SK-N-SH (cell line): Measurements from ENCODE around the gene YTHDF1. TPM values are rescaled to one million over a fixed set of nuclear protein-coding genes. Genes with fewer than 3 reads are reported as not detected.

Experiments used
- CTCF ChIA-PET: fragments of 300-600, 350-600 bp; formaldehyde crosslinking; extraction: SDS; loops from one replicate; lab custom pipeline; 2021; lab: Yijun Ruan, JAX
- POLR2A ChIA-PET: fragments of 350-600 bp; sonication (Branson Sonifier 250); formaldehyde crosslinking; extraction: SDS; loops from one replicate; lab custom pipeline; 2020; ENCODE audit warnings: antibody characterized with exemption, inconsistent platforms; lab: Yijun Ruan, JAX
- DNase-seq: peaks from one replicate; pipeline ENCODE4 v3.0.0; 2012
- H2AFZ ChIP-seq: fragments of 200-600 bp; sonication (generic); 2 replicates; pipeline ENCODE4 v1.8.1; 2016; ENCODE audit warnings: antibody characterized with exemption, mild to moderate bottlenecking, low read depth
- H3F3A ChIP-seq: fragments of 200-600 bp; sonication (generic); replicated peaks from 2 replicates; pipeline ENCODE3; 2016; ENCODE audit warnings: antibody characterized with exemption, mild to moderate bottlenecking; ENCODE audit not compliant: insufficient read depth
- H3K27ac ChIP-seq, 2 experiments: fragments of 200-500 bp in 1 of 2; fragments of 200-600 bp in 1 of 2; sonication (Bioruptor generic) in 1 of 2; sonication (generic), shearing (Covaris generic) in 1 of 2; 2 replicates each; pipeline versions ENCODE4 v1.5.1 to v1.6.1; 2014 to 2016; ENCODE audit warnings: low read depth in 2 of 2, inconsistent platforms in 1 of 2, low read length in 1 of 2, mild to moderate bottlenecking in 1 of 2, mixed read lengths in 1 of 2
- H3K27me3 ChIP-seq: fragments of 200-600 bp; sonication (generic), shearing (Covaris generic); 2 replicates; pipeline ENCODE4 v1.6.1; 2016; ENCODE audit warnings: mixed run types; ENCODE audit not compliant: insufficient read depth
- H3K36me3 ChIP-seq, 2 experiments: fragments of 200-500 bp in 1 of 2; fragments of 200-600 bp in 1 of 2; sonication (Bioruptor generic) in 1 of 2; sonication (generic) in 1 of 2; replicated peaks in 1 of 2; 2 replicates each; pipeline versions ENCODE3 to v1.5.1; 2014 to 2016; ENCODE audit warnings: low read length in 1 of 2, mild to moderate bottlenecking in 1 of 2; ENCODE audit not compliant: insufficient read depth in 2 of 2, control insufficient read depth in 1 of 2
- H3K4me1 ChIP-seq, 2 experiments: fragments of 200-500 bp in 1 of 2; fragments of 200-600 bp in 1 of 2; sonication (Bioruptor generic) in 1 of 2; sonication (generic), shearing (Covaris generic) in 1 of 2; 2 replicates each; pipeline versions ENCODE4 v1.5.1 to v1.6.1; 2014 to 2016; ENCODE audit warnings: low read depth in 1 of 2, low read length in 1 of 2, mixed run types in 1 of 2; ENCODE audit not compliant: insufficient read depth in 2 of 2, control insufficient read depth in 1 of 2
- H3K4me2 ChIP-seq: fragments of 200-600 bp; sonication (generic), shearing (Covaris generic); 2 replicates; pipeline ENCODE4 v1.6.1; 2017; ENCODE audit warnings: mixed run types
- H3K4me3 ChIP-seq, 2 experiments: fragments of 200-500 bp in 1 of 2; fragments of 200-600 bp in 1 of 2; sonication (Bioruptor generic) in 1 of 2; sonication (generic), shearing (Covaris generic) in 1 of 2; 2 replicates each; pipeline versions ENCODE4 v1.5.1 to v1.8.1; 2014 to 2016; ENCODE audit warnings: low read depth in 2 of 2, inconsistent platforms in 1 of 2, low read length in 1 of 2, mild to moderate bottlenecking in 1 of 2, mixed read lengths in 1 of 2, moderate library complexity in 1 of 2
- H3K79me2 ChIP-seq: fragments of 200-600 bp; sonication (generic); 2 replicates; pipeline ENCODE4 v1.8.1; 2017; ENCODE audit warnings: mild to moderate bottlenecking; ENCODE audit not compliant: insufficient read depth
- H3K9ac ChIP-seq: fragments of 200-600 bp; sonication (generic); 2 replicates; pipeline ENCODE4 v1.6.1; 2017; ENCODE audit warnings: mixed run types
- H3K9me2 ChIP-seq: fragments of 200-600 bp; sonication (generic); 2 replicates; pipeline ENCODE4 v1.6.1; 2017; ENCODE audit warnings: mixed run types
- H3K9me3 ChIP-seq: fragments of 200-600 bp; sonication (generic); 2 replicates; pipeline ENCODE4 v1.6.1; 2017; ENCODE audit warnings: mixed run types, mild to moderate bottlenecking, moderate library complexity
- H4K20me1 ChIP-seq: fragments of 200-600 bp; sonication (generic); 2 replicates; pipeline ENCODE4 v1.6.1; 2017; ENCODE audit warnings: mild to moderate bottlenecking, mixed run types; ENCODE audit not compliant: insufficient read depth
- FOXJ3 ChIP-seq: sonication (generic); formaldehyde crosslinking; IDR thresholded peaks from 2 replicates; pipeline ENCODE4 v1.5.1; 2020; ENCODE audit warnings: mild to moderate bottlenecking, missing genetic modification reagents
- GABPA ChIP-seq: IDR thresholded peaks from 2 replicates; pipeline ENCODE4 v1.4.0; 2012; ENCODE audit warnings: low read depth, mild to moderate bottlenecking
- IRF3 ChIP-seq: fragments of 150-350 bp; IDR thresholded peaks from 2 replicates; pipeline ENCODE4 v1.6.1; 2016; ENCODE audit warnings: mild to moderate bottlenecking, low read depth, low read length
- JUND ChIP-seq: IDR thresholded peaks from 2 replicates; pipeline ENCODE4 v1.4.0; 2012
- RAD21 ChIP-seq: IDR thresholded peaks from 2 replicates; pipeline ENCODE4 v1.6.1; 2012; ENCODE audit warnings: mild to moderate bottlenecking, low read length
- RCOR1 ChIP-seq: fragments of 150-350 bp; IDR thresholded peaks from 2 replicates; pipeline ENCODE4 v1.6.1; 2017; ENCODE audit warnings: antibody characterized with exemption, low read length
- RFX5 ChIP-seq: IDR thresholded peaks from 2 replicates; pipeline ENCODE4 v1.6.1; 2012; ENCODE audit warnings: mild to moderate bottlenecking, improper control_type of control experiment, low read length
- RXRA ChIP-seq: IDR thresholded peaks from 2 replicates; pipeline ENCODE4 v1.4.0; 2012; ENCODE audit warnings: low read depth, mild to moderate bottlenecking, borderline replicate concordance
- SMC3 ChIP-seq: IDR thresholded peaks from 2 replicates; pipeline ENCODE4 v1.6.1; 2012; ENCODE audit warnings: low read depth, low read length, improper control_type of control experiment
- TAF1 ChIP-seq: IDR thresholded peaks from 2 replicates; pipeline ENCODE4 v1.6.1; 2012; ENCODE audit warnings: low read depth, mild to moderate bottlenecking, low read length, moderate library complexity, borderline replicate concordance
- TEAD4 ChIP-seq: IDR thresholded peaks from 2 replicates; pipeline ENCODE4 v1.4.0; 2012; ENCODE audit warnings: mild to moderate bottlenecking, borderline replicate concordance; ENCODE audit not compliant: insufficient read depth
- USF2 ChIP-seq: fragments of 150-350 bp; IDR thresholded peaks from 2 replicates; pipeline ENCODE4 v1.6.1; 2017; ENCODE audit warnings: antibody characterized with exemption, low read length, low read depth, borderline replicate concordance
- WGBS: methylation state at CpG from one replicate; pipeline ENCODE4 v1.1.6; 2017; ENCODE audit warnings: low lambda C conversion rate; 5-methylcytosine and 5-hydroxymethylcytosine counted together
- polyA plus RNA-seq, 3 experiments: library from polyadenylated mRNA; depleted of rRNA; stranded (reverse); fragments of >200 nt; gene quantifications; 2 replicates each; pipeline ENCODE4 v1.2.3, GENCODE V29; 2012
- TF ChIP-seq, protein P1 (sequence below): IDR thresholded peaks from 2 replicates; pipeline ENCODE4 v1.4.0; 2012; ENCODE audit warnings: low read depth, borderline replicate concordance
- TF ChIP-seq, protein P2 (sequence below): IDR thresholded peaks from 2 replicates; pipeline ENCODE4 v1.6.1; 2012; ENCODE audit warnings: mild to moderate bottlenecking, low read depth, low read length, moderate library complexity
- TF ChIP-seq, protein P3 (sequence below): fragments of 200-600 bp; sonication (generic); IDR thresholded peaks from 2 replicates; pipeline ENCODE4 v1.6.1; 2017; ENCODE audit warnings: antibody characterized with exemption, mild to moderate bottlenecking, moderate library complexity

The YTHDF1 gene
- polyA plus RNA-seq, 1 of the 3 experiments (the other 2 are of a cell fraction): 17.0 TPM

- WGBS: 26% methylated on average over 7 of the region's 8 CpGs
Measured at GRCh38 chr20:63182425-63182824, 33.5 kb downstream of the YTHDF1 start.

More at GRCh38 chr20:63182425-63182824, 33.5 kb downstream of the YTHDF1 start:
- peaks cover 16% of the 10 kb centered on the region for H3K27me3 ChIP-seq
- H3K36me3 ChIP-seq: no peaks in the 10 kb centered on the region
- no peaks in the 10 kb centered on the region for H3K9me3 ChIP-seq
- H3K4me1 ChIP-seq: no peaks in the 10 kb centered on the region; a peak in 1 of 4 replicates
- TF ChIP-seq IRF3: no peak
- TF ChIP-seq, protein P1, sequence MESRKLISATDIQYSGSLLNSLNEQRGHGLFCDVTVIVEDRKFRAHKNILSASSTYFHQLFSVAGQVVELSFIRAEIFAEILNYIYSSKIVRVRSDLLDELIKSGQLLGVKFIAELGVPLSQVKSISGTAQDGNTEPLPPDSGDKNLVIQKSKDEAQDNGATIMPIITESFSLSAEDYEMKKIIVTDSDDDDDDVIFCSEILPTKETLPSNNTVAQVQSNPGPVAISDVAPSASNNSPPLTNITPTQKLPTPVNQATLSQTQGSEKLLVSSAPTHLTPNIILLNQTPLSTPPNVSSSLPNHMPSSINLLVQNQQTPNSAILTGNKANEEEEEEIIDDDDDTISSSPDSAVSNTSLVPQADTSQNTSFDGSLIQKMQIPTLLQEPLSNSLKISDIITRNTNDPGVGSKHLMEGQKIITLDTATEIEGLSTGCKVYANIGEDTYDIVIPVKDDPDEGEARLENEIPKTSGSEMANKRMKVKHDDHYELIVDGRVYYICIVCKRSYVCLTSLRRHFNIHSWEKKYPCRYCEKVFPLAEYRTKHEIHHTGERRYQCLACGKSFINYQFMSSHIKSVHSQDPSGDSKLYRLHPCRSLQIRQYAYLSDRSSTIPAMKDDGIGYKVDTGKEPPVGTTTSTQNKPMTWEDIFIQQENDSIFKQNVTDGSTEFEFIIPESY: no peak
- no peak for TF ChIP-seq USF2
- no peak for TF ChIP-seq FOXJ3 (CRISPR knock-in tag)
- TF ChIP-seq, protein P2, sequence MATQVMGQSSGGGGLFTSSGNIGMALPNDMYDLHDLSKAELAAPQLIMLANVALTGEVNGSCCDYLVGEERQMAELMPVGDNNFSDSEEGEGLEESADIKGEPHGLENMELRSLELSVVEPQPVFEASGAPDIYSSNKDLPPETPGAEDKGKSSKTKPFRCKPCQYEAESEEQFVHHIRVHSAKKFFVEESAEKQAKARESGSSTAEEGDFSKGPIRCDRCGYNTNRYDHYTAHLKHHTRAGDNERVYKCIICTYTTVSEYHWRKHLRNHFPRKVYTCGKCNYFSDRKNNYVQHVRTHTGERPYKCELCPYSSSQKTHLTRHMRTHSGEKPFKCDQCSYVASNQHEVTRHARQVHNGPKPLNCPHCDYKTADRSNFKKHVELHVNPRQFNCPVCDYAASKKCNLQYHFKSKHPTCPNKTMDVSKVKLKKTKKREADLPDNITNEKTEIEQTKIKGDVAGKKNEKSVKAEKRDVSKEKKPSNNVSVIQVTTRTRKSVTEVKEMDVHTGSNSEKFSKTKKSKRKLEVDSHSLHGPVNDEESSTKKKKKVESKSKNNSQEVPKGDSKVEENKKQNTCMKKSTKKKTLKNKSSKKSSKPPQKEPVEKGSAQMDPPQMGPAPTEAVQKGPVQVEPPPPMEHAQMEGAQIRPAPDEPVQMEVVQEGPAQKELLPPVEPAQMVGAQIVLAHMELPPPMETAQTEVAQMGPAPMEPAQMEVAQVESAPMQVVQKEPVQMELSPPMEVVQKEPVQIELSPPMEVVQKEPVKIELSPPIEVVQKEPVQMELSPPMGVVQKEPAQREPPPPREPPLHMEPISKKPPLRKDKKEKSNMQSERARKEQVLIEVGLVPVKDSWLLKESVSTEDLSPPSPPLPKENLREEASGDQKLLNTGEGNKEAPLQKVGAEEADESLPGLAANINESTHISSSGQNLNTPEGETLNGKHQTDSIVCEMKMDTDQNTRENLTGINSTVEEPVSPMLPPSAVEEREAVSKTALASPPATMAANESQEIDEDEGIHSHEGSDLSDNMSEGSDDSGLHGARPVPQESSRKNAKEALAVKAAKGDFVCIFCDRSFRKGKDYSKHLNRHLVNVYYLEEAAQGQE: no peak
- no peak for TF ChIP-seq SMC3
- TF ChIP-seq TAF1: no peak
- TF ChIP-seq RCOR1: no peak
- TF ChIP-seq RFX5: no peak
- no peak for TF ChIP-seq RXRA
- no peak for TF ChIP-seq TEAD4
- TF ChIP-seq RAD21: no peak
- TF ChIP-seq, protein P3, sequence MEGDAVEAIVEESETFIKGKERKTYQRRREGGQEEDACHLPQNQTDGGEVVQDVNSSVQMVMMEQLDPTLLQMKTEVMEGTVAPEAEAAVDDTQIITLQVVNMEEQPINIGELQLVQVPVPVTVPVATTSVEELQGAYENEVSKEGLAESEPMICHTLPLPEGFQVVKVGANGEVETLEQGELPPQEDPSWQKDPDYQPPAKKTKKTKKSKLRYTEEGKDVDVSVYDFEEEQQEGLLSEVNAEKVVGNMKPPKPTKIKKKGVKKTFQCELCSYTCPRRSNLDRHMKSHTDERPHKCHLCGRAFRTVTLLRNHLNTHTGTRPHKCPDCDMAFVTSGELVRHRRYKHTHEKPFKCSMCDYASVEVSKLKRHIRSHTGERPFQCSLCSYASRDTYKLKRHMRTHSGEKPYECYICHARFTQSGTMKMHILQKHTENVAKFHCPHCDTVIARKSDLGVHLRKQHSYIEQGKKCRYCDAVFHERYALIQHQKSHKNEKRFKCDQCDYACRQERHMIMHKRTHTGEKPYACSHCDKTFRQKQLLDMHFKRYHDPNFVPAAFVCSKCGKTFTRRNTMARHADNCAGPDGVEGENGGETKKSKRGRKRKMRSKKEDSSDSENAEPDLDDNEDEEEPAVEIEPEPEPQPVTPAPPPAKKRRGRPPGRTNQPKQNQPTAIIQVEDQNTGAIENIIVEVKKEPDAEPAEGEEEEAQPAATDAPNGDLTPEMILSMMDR: no peak
- TF ChIP-seq JUND: no peak
- TF ChIP-seq GABPA: no peak
- H3K9me2 ChIP-seq: no peaks in the 10 kb centered on the region
- H3K27ac ChIP-seq: no peak overlapping the region
- CTCF ChIA-PET: interaction anchor here (0.7 to 9.9 kb wide), 14 partner anchors 9 to 210 kb away, joined by 3 to 89 read pairs (median 4); no protein-coding TSS in a partner anchor
- H3K4me2 ChIP-seq: no peak overlapping the region
- no peak for DNase-seq
- no peak overlapping the region for H3K4me3 ChIP-seq
- H4K20me1 ChIP-seq: peaks cover 5% of the 10 kb centered on the region; the same call in 1 of the 2 replicates
- H3K79me2 ChIP-seq: no peaks in the 10 kb centered on the region
- POLR2A ChIA-PET: no interaction called here
- no peak overlapping the region for H3K9ac ChIP-seq
- H2AFZ ChIP-seq: no peak overlapping the region
- H3F3A ChIP-seq: peaks cover 7% of the 10 kb centered on the region
